IMR-90 (cell line): ENCODE results near the gene CRYGC. TPM values are rescaled to one million over a fixed set of nuclear protein-coding genes. Genes with fewer than 3 reads are reported as not detected.

Source experiments
- ATAC-seq: fragments of 200-7000 bp; cut with Tn5 transposase; 2 replicates; pipeline ENCODE4 v1.9.1; 2020; ENCODE audit warnings: low read depth, mild to moderate bottlenecking, moderate library complexity
- BruUV-seq: library from RNA; stranded (reverse); fragments of 400-500 nt; replicated peaks from 2 replicates; lab custom pipeline; 2021; lab: Mats Ljungman, UMichigan
- CTCF ChIA-PET: fragments of 300-600 bp; formaldehyde crosslinking; extraction: SDS; loops from one replicate; lab custom pipeline; 2021; ENCODE audit warnings: antibody characterized with exemption; lab: Yijun Ruan, JAX
- POLR2A ChIA-PET: fragments of 300-600 bp; sonication (Branson Sonifier 250); formaldehyde crosslinking; loops from one replicate; lab custom pipeline; 2022; ENCODE audit warnings: antibody characterized with exemption; ENCODE audit not compliant: unreplicated experiment; lab: Charles Lee
- DNase-seq: peaks from one replicate; pipeline ENCODE4 v3.0.0; 2013
- H2AFZ ChIP-seq: replicated peaks from 2 replicates; pipeline ENCODE3; 2013; ENCODE audit warnings: low read length, mild to moderate bottlenecking; ENCODE audit not compliant: poor library complexity
- H2AK5ac ChIP-seq: 2 replicates; pipeline ENCODE4 v1.6.1; 2013; ENCODE audit warnings: low read depth, low read length, inconsistent platforms
- H2AK9ac ChIP-seq: replicated peaks from 2 replicates; pipeline ENCODE3; 2013; ENCODE audit warnings: mild to moderate bottlenecking, low read depth, low read length, moderate library complexity; ENCODE audit not compliant: poor library complexity
- H2BK120ac ChIP-seq: 2 replicates; pipeline ENCODE4 v1.6.1; 2013; ENCODE audit warnings: low read depth, low read length, inconsistent platforms
- H2BK15ac ChIP-seq: 3 replicates; pipeline ENCODE4 v1.6.1; 2013; ENCODE audit warnings: low read depth, low read length, inconsistent platforms
- H2BK20ac ChIP-seq: 2 replicates; pipeline ENCODE4 v1.6.1; 2013; ENCODE audit warnings: low read depth, mild to moderate bottlenecking, inconsistent platforms, low read length, moderate library complexity
- H2BK5ac ChIP-seq: 2 replicates; pipeline ENCODE4 v1.6.1; 2013; ENCODE audit warnings: mild to moderate bottlenecking, low read depth, low read length, inconsistent platforms; ENCODE audit not compliant: poor library complexity, severe bottlenecking
- H3K14ac ChIP-seq: replicated peaks from 2 replicates; pipeline ENCODE4 v1.6.1; 2013; ENCODE audit warnings: low read depth, low read length, inconsistent platforms
- H3K18ac ChIP-seq: 2 replicates; pipeline ENCODE4 v1.6.1; 2013; ENCODE audit warnings: low read depth, low read length, control low read depth
- H3K23ac ChIP-seq: 2 replicates; pipeline ENCODE4 v1.6.1; 2013; ENCODE audit warnings: low read depth, low read length, inconsistent platforms
- H3K27ac ChIP-seq: 2 replicates; pipeline ENCODE4 v1.5.1; 2013; ENCODE audit warnings: mild to moderate bottlenecking, control low read depth, low read length; ENCODE audit not compliant: insufficient read depth
- H3K27me3 ChIP-seq: 2 replicates; pipeline ENCODE4 v1.6.1; 2013; ENCODE audit warnings: low read length; ENCODE audit not compliant: control insufficient read depth, insufficient read depth
- H3K36me3 ChIP-seq: 2 replicates; pipeline ENCODE4 v1.6.1; 2013; ENCODE audit warnings: low read length, mixed read lengths; ENCODE audit not compliant: control insufficient read depth, insufficient read depth
- H3K4ac ChIP-seq: 2 replicates; pipeline ENCODE4 v1.6.1; 2013; ENCODE audit warnings: low read depth, low read length, inconsistent platforms
- H3K4me1 ChIP-seq: 2 replicates; pipeline ENCODE4 v1.6.1; 2013; ENCODE audit warnings: low read length, mixed read lengths; ENCODE audit not compliant: control insufficient read depth, insufficient read depth
- H3K4me2 ChIP-seq: 2 replicates; pipeline ENCODE4 v1.6.1; 2013; ENCODE audit warnings: low read depth, mild to moderate bottlenecking, control low read depth, low read length, moderate library complexity
- H3K4me3 ChIP-seq: 2 replicates; pipeline ENCODE4 v1.5.1; 2013; ENCODE audit warnings: low read depth, mild to moderate bottlenecking, control low read depth, low read length, moderate library complexity; ENCODE audit not compliant: insufficient read depth
- H3K56ac ChIP-seq: 2 replicates; pipeline ENCODE4 v1.6.1; 2013; ENCODE audit warnings: low read length, inconsistent platforms; ENCODE audit not compliant: insufficient read depth; ENCODE audit errors: extremely low read depth
- H3K79me1 ChIP-seq, 2 experiments: 2 replicates each; pipeline ENCODE4 v1.6.1; 2013; ENCODE audit warnings: low read length in 2 of 2, inconsistent platforms in 1 of 2, low read depth in 1 of 2
- H3K9ac ChIP-seq: 2 replicates; pipeline ENCODE4 v1.6.1; 2013; ENCODE audit warnings: low read depth, low read length, control low read depth
- H3K9me1 ChIP-seq: 2 replicates; pipeline ENCODE4 v1.6.1; 2013; ENCODE audit warnings: low read length, inconsistent platforms; ENCODE audit not compliant: insufficient read depth
- H3K9me3 ChIP-seq: 2 replicates; pipeline ENCODE4 v1.6.1; 2013; ENCODE audit warnings: low read length; ENCODE audit not compliant: control insufficient read depth, insufficient read depth
- H4K20me1 ChIP-seq: 2 replicates; pipeline ENCODE4 v1.6.1; 2013; ENCODE audit warnings: low read length, inconsistent platforms; ENCODE audit not compliant: insufficient read depth
- H4K5ac ChIP-seq: 2 replicates; pipeline ENCODE4 v1.6.1; 2013; ENCODE audit warnings: mild to moderate bottlenecking, low read depth, low read length, control low read depth
- H4K8ac ChIP-seq, 2 experiments: 2 replicates each; pipeline ENCODE4 v1.6.1; 2013; ENCODE audit warnings: low read depth in 2 of 2, low read length in 2 of 2, control low read depth in 1 of 2, inconsistent platforms in 1 of 2
- H4K91ac ChIP-seq: 2 replicates; pipeline ENCODE4 v1.6.1; 2013; ENCODE audit warnings: low read depth, low read length, inconsistent platforms; ENCODE audit not compliant: insufficient read depth
- BHLHE40 ChIP-seq: fragments of 150-350 bp; IDR thresholded peaks from 2 replicates; pipeline ENCODE4 v1.6.1; 2016; ENCODE audit warnings: mild to moderate bottlenecking, low read depth, low read length
- CEBPB ChIP-seq: IDR thresholded peaks from 2 replicates; pipeline ENCODE4 v1.6.1; 2012; ENCODE audit warnings: low read depth, low read length, improper control_type of control experiment
- CTCF ChIP-seq: conservative IDR thresholded peaks from 2 replicates; pipeline ENCODE4 v1.5.1; 2012; ENCODE audit warnings: mild to moderate bottlenecking, low read depth, low read length, improper control_type of control experiment
- dilution Hi-C: fragments of 300-500 bp; cut with HindIII; formaldehyde crosslinking; loops from one replicate; pipeline ENCODE4 v1.14.3; 2018; ENCODE audit warnings: low sequenced_read_pairs; ENCODE audit not compliant: unreplicated experiment
- in situ Hi-C: fragments of 300-500 bp; cut with MboI; formaldehyde crosslinking; loops from 3 replicates; pipeline ENCODE4 v1.14.3; 2019; ENCODE audit warnings: low sequenced_read_pairs, inconsistent platforms, mixed read lengths
- intact Hi-C: fragments of 100-400 bp; cut with micrococcal nuclease; formaldehyde crosslinking; loops from 2 replicates; pipeline ENCODE4 v1.10.0; 2022
- polyA plus RNA-seq, 3 experiments: library from polyadenylated mRNA; depleted of rRNA; stranded (reverse); fragments of >200 nt; gene quantifications; 2 replicates each; pipeline ENCODE4 v1.2.3, GENCODE V29; 2012; ENCODE audit warnings: low replicate concordance in 1 of 3
- total RNA-seq: library from RNA; depleted of rRNA; stranded (reverse); fragments of >200 nt; gene quantifications from 2 replicates; pipeline ENCODE4 v1.2.3, GENCODE V29; 2012

CRYGC gene
- total and polyA plus RNA-seq, 2 of the 4 experiments (the other 2 are of a cell fraction), result not detected

GRCh38 chr2:208147008-208147407 is 17.4 kb upstream of the CRYGC start:
- ATAC-seq (no peak), DNase-seq (no peak)
- Histone ChIP-seq H2AK5ac (no peak overlapping the region), H3K56ac (no peak overlapping the region), H3K27me3 (0 out of 2 replicates have a peak, but pooled peaks cover 3% of the 10 kb centered on the region), H4K5ac (no peak overlapping the region), H3K18ac (no peak overlapping the region), H3K9ac (no peak overlapping the region), H4K91ac (no peak overlapping the region), H4K20me1 (no peaks in the 10 kb centered on the region), H3K9me1 (no peaks in the 10 kb centered on the region), H2AK9ac (no peak overlapping the region), H3K4me1 (no peaks in the 10 kb centered on the region), H2BK120ac (no peak overlapping the region), H3K27ac (no peak overlapping the region), H2AFZ (no peak overlapping the region), H3K79me1 (no peaks in the 10 kb centered on the region), H3K23ac (no peak overlapping the region), H2BK20ac (no peak overlapping the region), H3K4me2 (no peak overlapping the region), H3K36me3 (no peaks in the 10 kb centered on the region), H3K4ac (no peak overlapping the region), H2BK5ac (no peak overlapping the region), H3K14ac (no peak overlapping the region), H2BK15ac (no peak overlapping the region), H3K4me3 (no peak overlapping the region), H4K8ac (no peak overlapping the region), H3K9me3 (no peaks in the 10 kb centered on the region)
- in situ Hi-C loops, result no loop called here
- intact Hi-C loops, result no loop called here
- dilution Hi-C loops, result no loop called here
- CTCF ChIA-PET, result interaction anchor here (0.8 kb wide), 1 partner anchor 29 kb away, joined by 4 read pairs; no protein-coding TSS in a partner anchor
- no peak for TF ChIP-seq CTCF
- TF ChIP-seq BHLHE40, result no peak
- TF ChIP-seq CEBPB, result no peak
- BruUV-seq, result no TSS peak
- POLR2A ChIA-PET, result no interaction called here
